Keratinocyte (primary cell): ENCODE measurements around the gene NOP9.

ENCODE experiments used
- CTCF ChIP-seq, 3 experiments: IDR thresholded peaks in 1 of 3; conservative IDR thresholded peaks in 1 of 3; optimal IDR thresholded peaks in 1 of 3; 2 replicates in 2 of 3; 3 replicates in 1 of 3; pipeline versions ENCODE3 to v1.5.1; 2011; ENCODE audit warnings: low read length in 3 of 3, mild to moderate bottlenecking in 3 of 3, moderate library complexity in 2 of 3, control low read depth in 1 of 3, inconsistent platforms in 1 of 3; ENCODE audit not compliant: insufficient read depth in 2 of 3; ENCODE audit errors: extremely low read depth in 1 of 3
- EZH2 ChIP-seq: IDR thresholded peaks from one replicate; pipeline ENCODE4 v1.6.1; 2012; ENCODE audit warnings: inconsistent platforms, mild to moderate bottlenecking, low read length, moderate library complexity

- TF ChIP-seq CTCF (optimal IDR thresholded peaks at IDR 0.05 in 1 of 3, IDR thresholded peaks at IDR 0.05 in 1 of 3, conservative IDR thresholded peaks at IDR 0.05 in 1 of 3; ENCODE audit: extremely low read depth in 1 of 3, insufficient read depth in 2 of 3, low read length in 3 of 3) (no peak), EZH2 (no peak)
Observed at GRCh38 chr14:24292118-24292807, 7.4 kb upstream of the NOP9 start.
